Sigmoid colon (tissue), 4 donors: ENCODE measurements around the gene ABCC8.

ENCODE experiments used
- EP300 ChIP-seq, 4 donors: sonication (generic); formaldehyde crosslinking; IDR thresholded peaks; one replicate each; pipeline ENCODE4 v1.6.1; 2017; ENCODE audit warnings: antibody characterized with exemption in 4 of 4
- POLR2AphosphoS5 ChIP-seq, 4 donors: sonication (generic); formaldehyde crosslinking; IDR thresholded peaks; one replicate each; pipeline ENCODE4 v1.6.1; 2017; ENCODE audit warnings: antibody characterized with exemption in 4 of 4
- TF ChIP-seq, protein P1 (sequence below), 4 experiments: fragments of 450-650 bp in 3 of 4; fragments of 200-600 bp in 1 of 4; IDR thresholded peaks; one replicate each; pipeline ENCODE4 v1.5.1; 2016 to 2019; ENCODE audit warnings: antibody characterized with exemption in 4 of 4, mild to moderate bottlenecking in 3 of 4, moderate library complexity in 2 of 4

DNA sequence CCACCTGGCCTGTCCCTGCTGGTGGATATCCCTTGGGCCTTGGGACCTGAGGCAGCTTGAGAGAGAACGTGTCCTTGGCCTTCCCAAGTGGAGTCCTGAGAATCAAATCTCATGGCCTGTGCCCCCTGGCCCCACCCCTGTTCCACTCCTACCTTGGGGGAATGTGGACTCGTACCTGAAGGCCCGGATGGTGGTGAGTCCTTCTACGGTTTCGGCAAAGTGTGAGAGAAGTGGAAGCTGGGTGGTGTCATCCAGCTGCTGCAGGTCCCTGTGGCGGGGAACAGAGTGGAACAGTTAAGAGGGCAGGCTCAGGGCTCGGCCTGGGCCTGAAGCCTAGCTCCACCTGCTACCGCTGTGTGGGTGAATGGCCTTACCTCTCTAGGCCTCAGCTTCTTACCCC, 74.2 kb downstream of the ABCC8 start:
- TF ChIP-seq, protein P1, sequence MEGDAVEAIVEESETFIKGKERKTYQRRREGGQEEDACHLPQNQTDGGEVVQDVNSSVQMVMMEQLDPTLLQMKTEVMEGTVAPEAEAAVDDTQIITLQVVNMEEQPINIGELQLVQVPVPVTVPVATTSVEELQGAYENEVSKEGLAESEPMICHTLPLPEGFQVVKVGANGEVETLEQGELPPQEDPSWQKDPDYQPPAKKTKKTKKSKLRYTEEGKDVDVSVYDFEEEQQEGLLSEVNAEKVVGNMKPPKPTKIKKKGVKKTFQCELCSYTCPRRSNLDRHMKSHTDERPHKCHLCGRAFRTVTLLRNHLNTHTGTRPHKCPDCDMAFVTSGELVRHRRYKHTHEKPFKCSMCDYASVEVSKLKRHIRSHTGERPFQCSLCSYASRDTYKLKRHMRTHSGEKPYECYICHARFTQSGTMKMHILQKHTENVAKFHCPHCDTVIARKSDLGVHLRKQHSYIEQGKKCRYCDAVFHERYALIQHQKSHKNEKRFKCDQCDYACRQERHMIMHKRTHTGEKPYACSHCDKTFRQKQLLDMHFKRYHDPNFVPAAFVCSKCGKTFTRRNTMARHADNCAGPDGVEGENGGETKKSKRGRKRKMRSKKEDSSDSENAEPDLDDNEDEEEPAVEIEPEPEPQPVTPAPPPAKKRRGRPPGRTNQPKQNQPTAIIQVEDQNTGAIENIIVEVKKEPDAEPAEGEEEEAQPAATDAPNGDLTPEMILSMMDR (IDR thresholded peaks at IDR 0.05): no peak
- no peak for TF ChIP-seq POLR2AphosphoS5 (IDR thresholded peaks at IDR 0.05)
- TF ChIP-seq EP300 (IDR thresholded peaks at IDR 0.05): no peak
